GM21529 (cell line): Measurements from ENCODE around the gene FMN2.
"Not testable (repeated sequence)": the region's sequence is repeated elsewhere in the genome, so short reads cannot be mapped to it uniquely, and the experiment has no call there.

Experiments used
- ATAC-seq: cut with Tn5 transposase; IDR thresholded peaks from one replicate; pipeline ENCODE4 v1.9.1; 2021; ENCODE audit not compliant: unreplicated experiment

The FMN2 gene

GRCh38 chr1:240245629-240246020 is 153.9 kb downstream of the FMN2 start:
- no peak for ATAC-seq

- ATAC-seq = no peak
These were observed 156.2 kb downstream of the FMN2 start for GRCh38 chr1:240247899-240248298.

GRCh38 chr1:240254006-240254405 is 162.3 kb downstream of the FMN2 start:
- ATAC-seq = no peak

- ATAC-seq = no peak
These were observed 163.2 kb downstream of the FMN2 start for GRCh38 chr1:240254778-240255291.

GRCh38 chr1:240255922-240256321 is 164.2 kb downstream of the FMN2 start:
- ATAC-seq = no peak

- no peak for ATAC-seq
These were observed 165.3 kb downstream of the FMN2 start for GRCh38 chr1:240256836-240257503.

- ATAC-seq = no peak
These were observed 167.2 kb downstream of the FMN2 start for GRCh38 chr1:240258910-240259309.

- not testable (repeated sequence) for ATAC-seq
These were observed 172.8 kb downstream of the FMN2 start for GRCh38 chr1:240264494-240264893.

GRCh38 chr1:240271081-240271480 is 179.4 kb downstream of the FMN2 start:
- ATAC-seq = no peak

GRCh38 chr1:240274569-240274968 is 182.9 kb downstream of the FMN2 start:
- ATAC-seq = no peak

GRCh38 chr1:240275219-240275618 is 183.5 kb downstream of the FMN2 start:
- not testable (repeated sequence) for ATAC-seq

GRCh38 chr1:240278082-240278481 is 186.4 kb downstream of the FMN2 start:
- ATAC-seq = no peak

GRCh38 chr1:240280560-240281322 is 189.1 kb downstream of the FMN2 start:
- ATAC-seq = no peak

- no peak for ATAC-seq
These were observed 190.6 kb downstream of the FMN2 start for GRCh38 chr1:240282061-240282830.

- no peak for ATAC-seq
These were observed 193.2 kb downstream of the FMN2 start for GRCh38 chr1:240284656-240285414.

- ATAC-seq = no peak
These were observed 193.9 kb downstream of the FMN2 start for GRCh38 chr1:240285540-240285939.

GRCh38 chr1:240287722-240288121 is 196.0 kb downstream of the FMN2 start:
- no peak for ATAC-seq

GRCh38 chr1:240293706-240294105 is 202.0 kb downstream of the FMN2 start:
- no peak for ATAC-seq

- ATAC-seq = no peak
These were observed 202.9 kb downstream of the FMN2 start for GRCh38 chr1:240294566-240294965.

GRCh38 chr1:240295811-240296210 is 204.1 kb downstream of the FMN2 start:
- ATAC-seq = no peak

GRCh38 chr1:240304466-240304865 is 212.8 kb downstream of the FMN2 start:
- no peak for ATAC-seq
